ENCODE results near the gene MAPK14. TPM values are rescaled to one million over a fixed set of nuclear protein-coding genes. Genes with fewer than 3 reads are reported as not detected.

MAPK14 gene
- total and polyA plus RNA-seq, 2 of the 4 experiments (the other 2 are of a cell fraction) = 28.4 to 74.4 TPM

DNA sequence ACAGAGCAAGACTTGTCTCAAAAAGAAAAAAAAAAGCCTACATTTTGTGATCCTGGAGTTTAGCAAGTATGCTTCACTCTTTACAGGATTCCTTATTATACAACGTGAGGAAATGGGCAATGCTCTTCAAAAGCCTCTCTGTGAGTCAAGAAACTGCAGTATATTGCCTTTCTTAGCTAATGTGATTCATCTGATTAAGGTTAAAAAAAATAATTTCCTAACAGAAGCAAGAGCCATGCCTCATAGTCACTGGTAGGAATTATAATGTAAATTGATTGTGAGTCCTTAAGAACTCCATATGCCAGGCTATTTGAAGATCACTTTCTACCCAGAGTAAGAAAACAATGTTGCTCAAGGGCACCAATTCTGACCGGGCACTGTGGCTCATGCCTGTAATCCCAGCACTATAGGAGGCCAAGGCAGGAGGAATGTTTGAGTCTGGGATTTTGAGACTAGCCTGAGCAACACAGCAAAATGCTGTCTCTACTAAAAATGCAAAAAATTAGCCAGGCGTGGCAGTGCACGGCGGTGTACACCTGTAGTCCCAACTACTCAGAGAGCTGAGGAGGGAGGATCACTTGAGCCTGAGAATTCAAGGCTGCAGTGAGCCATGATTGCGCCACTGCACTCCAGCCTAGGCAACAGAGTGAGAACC is 46.5 kb upstream of the MAPK14 start:
- H3K4me3 ChIP-seq (ENCODE audit: insufficient read depth, low read depth, low read length) = no peak overlapping the region
- no peak overlapping the region for H3K18ac ChIP-seq (ENCODE audit: low read depth, low read length)
- no peak overlapping the region for H2BK5ac ChIP-seq (ENCODE audit: low read depth, low read length, poor library complexity, severe bottlenecking)
- H2AK9ac ChIP-seq (replicated peaks; ENCODE audit: low read depth, low read length, poor library complexity) = no peak overlapping the region
- H3K9me3 ChIP-seq (ENCODE audit: control insufficient read depth, insufficient read depth, low read length) = no peaks in the 10 kb centered on the region
- DNase-seq (peak; percentile 11), ATAC-seq (ENCODE audit: low read depth) (no peak)
- H3K27ac ChIP-seq (ENCODE audit: insufficient read depth, low read length) = no peak overlapping the region
- H3K23ac ChIP-seq (ENCODE audit: low read depth, low read length) = no peak overlapping the region
- H3K9ac ChIP-seq (ENCODE audit: low read depth, low read length) = no peak overlapping the region
- H3K4me2 ChIP-seq (ENCODE audit: low read depth, low read length) = no peak overlapping the region
- no peak overlapping the region for H4K91ac ChIP-seq (ENCODE audit: insufficient read depth, low read depth, low read length)
- no peaks in the 10 kb centered on the region for H3K79me1 ChIP-seq (ENCODE audit: low read depth in 1 of 2, low read length in 2 of 2)
- TF ChIP-seq BHLHE40 (IDR thresholded peaks at IDR 0.05; ENCODE audit: low read depth, low read length) (no peak), RAD21 (IDR thresholded peaks at IDR 0.05; ENCODE audit: low read length) (no peak), FOS (IDR thresholded peaks at IDR 0.05; ENCODE audit: low read depth, low read length) (no peak), RFX5 (IDR thresholded peaks at IDR 0.05; ENCODE audit: low read depth, low read length) (no peak), SMC3 (IDR thresholded peaks at IDR 0.05; ENCODE audit: low read depth, low read length) (no peak), MXI1 (IDR thresholded peaks at IDR 0.05; ENCODE audit: borderline replicate concordance, low read depth, low read length) (no peak), CHD1 (IDR thresholded peaks at IDR 0.05; ENCODE audit: low read depth, low read length) (no peak), MAZ (IDR thresholded peaks at IDR 0.05; ENCODE audit: borderline replicate concordance, low read depth, low read length) (no peak), RCOR1 (IDR thresholded peaks at IDR 0.05; ENCODE audit: insufficient replicate concordance, low read length) (no peak), CEBPB (IDR thresholded peaks at IDR 0.05; ENCODE audit: low read depth, low read length) (no peak), POLR2A (IDR thresholded peaks at IDR 0.05; ENCODE audit: low read depth, low read length) (no peak)
- TF ChIP-seq, protein P1, sequence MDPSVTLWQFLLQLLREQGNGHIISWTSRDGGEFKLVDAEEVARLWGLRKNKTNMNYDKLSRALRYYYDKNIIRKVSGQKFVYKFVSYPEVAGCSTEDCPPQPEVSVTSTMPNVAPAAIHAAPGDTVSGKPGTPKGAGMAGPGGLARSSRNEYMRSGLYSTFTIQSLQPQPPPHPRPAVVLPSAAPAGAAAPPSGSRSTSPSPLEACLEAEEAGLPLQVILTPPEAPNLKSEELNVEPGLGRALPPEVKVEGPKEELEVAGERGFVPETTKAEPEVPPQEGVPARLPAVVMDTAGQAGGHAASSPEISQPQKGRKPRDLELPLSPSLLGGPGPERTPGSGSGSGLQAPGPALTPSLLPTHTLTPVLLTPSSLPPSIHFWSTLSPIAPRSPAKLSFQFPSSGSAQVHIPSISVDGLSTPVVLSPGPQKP (IDR thresholded peaks at IDR 0.05; ENCODE audit: borderline replicate concordance, low read depth, low read length) = no peak
- TF ChIP-seq, protein P2, sequence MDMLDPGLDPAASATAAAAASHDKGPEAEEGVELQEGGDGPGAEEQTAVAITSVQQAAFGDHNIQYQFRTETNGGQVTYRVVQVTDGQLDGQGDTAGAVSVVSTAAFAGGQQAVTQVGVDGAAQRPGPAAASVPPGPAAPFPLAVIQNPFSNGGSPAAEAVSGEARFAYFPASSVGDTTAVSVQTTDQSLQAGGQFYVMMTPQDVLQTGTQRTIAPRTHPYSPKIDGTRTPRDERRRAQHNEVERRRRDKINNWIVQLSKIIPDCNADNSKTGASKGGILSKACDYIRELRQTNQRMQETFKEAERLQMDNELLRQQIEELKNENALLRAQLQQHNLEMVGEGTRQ (IDR thresholded peaks at IDR 0.05; ENCODE audit: low read depth, low read length) = no peak
- no peak overlapping the region for H2BK20ac ChIP-seq (ENCODE audit: low read depth, low read length)
- ChIA-PET CTCF (no interaction called here), POLR2A (ENCODE audit: unreplicated experiment) (no interaction called here)
- H4K8ac ChIP-seq (ENCODE audit: low read depth in 2 of 2, low read length in 2 of 2) = no peak overlapping the region
- H2AFZ ChIP-seq (replicated peaks; ENCODE audit: low read length, poor library complexity) = no peak overlapping the region
- no peak overlapping the region for H2BK15ac ChIP-seq (ENCODE audit: low read depth, low read length)
- H2AK5ac ChIP-seq (ENCODE audit: low read depth, low read length) = no peak overlapping the region
- H3K56ac ChIP-seq (ENCODE audit: extremely low read depth, insufficient read depth, low read length) = no peak overlapping the region
- H4K20me1 ChIP-seq (ENCODE audit: insufficient read depth, low read length) = no peaks in the 10 kb centered on the region
- intact Hi-C loops (cut with micrococcal nuclease) = no loop called here
- H3K14ac ChIP-seq (replicated peaks; ENCODE audit: low read depth, low read length) = no peak overlapping the region
- H3K27me3 ChIP-seq (ENCODE audit: control insufficient read depth, insufficient read depth, low read length) = peaks cover 11% of the 10 kb centered on the region
- no peak overlapping the region for H2BK120ac ChIP-seq (ENCODE audit: low read depth, low read length)
- H3K36me3 ChIP-seq (ENCODE audit: control insufficient read depth, insufficient read depth, low read length) = no peaks in the 10 kb centered on the region
- no peaks in the 10 kb centered on the region for H3K9me1 ChIP-seq (ENCODE audit: insufficient read depth, low read length)
- BruUV-seq (replicated peaks) = no TSS peak
- dilution Hi-C loops (cut with HindIII; ENCODE audit: low sequenced_read_pairs, unreplicated experiment) = no loop called here
- no peak overlapping the region for H3K4ac ChIP-seq (ENCODE audit: low read depth, low read length)
- H3K4me1 ChIP-seq (ENCODE audit: control insufficient read depth, insufficient read depth, low read length) = no peaks in the 10 kb centered on the region
- no CpG with 5 or more reads among the region's 6 CpGs for WGBS, 2 experiments (ENCODE audit: extremely low coverage in 2 of 2, insufficient read length in 1 of 2)
- H4K5ac ChIP-seq (ENCODE audit: low read depth, low read length) = no peak overlapping the region
- in situ Hi-C loops (cut with MboI; ENCODE audit: low sequenced_read_pairs) = no loop called here
